Measurements from ENCODE around the gene STIMATE. TPM values are rescaled to one million over a fixed set of nuclear protein-coding genes. Genes with fewer than 3 reads are reported as not detected.

Gene STIMATE
- total and polyA plus RNA-seq, 9 of the 15 experiments (the other 6 are each of a cell fraction or from before 2014, with no cell fraction given): 0.14 to 7.7 (median 4.9) TPM

GRCh38 chr3:52890735-52891134, 6.6 kb downstream of the STIMATE start:
- Histone ChIP-seq H3K79me2 (ENCODE audit: control insufficient read depth, insufficient read depth, low read length) (no peaks in the 10 kb centered on the region), H3K9me3 (replicated peaks; ENCODE audit: control insufficient read depth, insufficient read depth, low read depth, low read length) (no peaks in the 10 kb centered on the region), H4K20me1 (replicated peaks; ENCODE audit: control insufficient read depth, insufficient read depth, low read length) (no peaks in the 10 kb centered on the region), H3K4me3 (no peak overlapping the region), H3K27me3 (ENCODE audit: control insufficient read depth in 2 of 2, insufficient read depth in 2 of 2, low read length in 2 of 2) (no peaks in the 10 kb centered on the region), H2AFZ (ENCODE audit: low read depth, low read length) (no peak overlapping the region), H3K36me3 (ENCODE audit: control insufficient read depth, insufficient read depth, low read length) (no peaks in the 10 kb centered on the region), H3K27ac (ENCODE audit: extremely low read depth, low read depth, low read length) (no peak overlapping the region), H3K4me1 (replicated peaks in 1 of 2; ENCODE audit: control insufficient read depth in 2 of 2, insufficient read depth in 2 of 2, low read length in 2 of 2) (no peaks in the 10 kb centered on the region; a peak in 2 of 5 replicates), H3K9ac (ENCODE audit: insufficient read depth in 1 of 2, low read depth in 2 of 2, low read length in 2 of 2) (no peak overlapping the region), H3K9me1 (ENCODE audit: control insufficient read depth, insufficient read depth, low read length) (no peaks in the 10 kb centered on the region), H3K4me2 (ENCODE audit: insufficient read depth, low read length) (no peak overlapping the region)
- DNase-seq (ENCODE audit: extremely low read depth in 1 of 4, low spot score in 3 of 4) (no peak), FAIRE-seq (no peak), ATAC-seq (no peak)
- in situ Hi-C loops (cut with MboI) (no loop called here), intact Hi-C loops (cut with micrococcal nuclease) (no loop called here)
- CTCF ChIA-PET (ENCODE audit: low intra/inter-chr PET ratio): no interaction called here
- 71% methylated on average over 4 of the region's 5 CpGs for WGBS (ENCODE audit: insufficient coverage, low coverage, missing lambda C conversion rate)
- POLR2A ChIA-PET: no interaction called here
- no TSS peak for BruUV-seq (replicated peaks)
- TF ChIP-seq WHSC1 (IDR thresholded peaks at IDR 0.05; ENCODE audit: low read length) (no peak), SRSF7 (optimal IDR thresholded peaks at IDR 0.05; ENCODE audit: low read depth, low read length) (no peak), ZNF699 (CRISPR knock-in tag; IDR thresholded peaks at IDR 0.05; ENCODE audit: insufficient replicate concordance) (no peak), ZBTB7A (IDR thresholded peaks at IDR 0.05; ENCODE audit: borderline replicate concordance, control insufficient read depth, low read depth, low read length) (no peak), TOE1 (IDR thresholded peaks at IDR 0.05; ENCODE audit: borderline replicate concordance) (no peak), TOE1 (CRISPR knock-in tag; IDR thresholded peaks at IDR 0.05; ENCODE audit: borderline replicate concordance, low read depth) (no peak), CBX1 (IDR thresholded peaks at IDR 0.05; ENCODE audit: low read depth) (no peak), ZNF354B (CRISPR knock-in tag; IDR thresholded peaks at IDR 0.05) (no peak), PURB (CRISPR knock-in tag; IDR thresholded peaks at IDR 0.05; ENCODE audit: low read depth) (no peak), KLF10 (CRISPR knock-in tag; IDR thresholded peaks at IDR 0.05) (no peak), TCF15 (CRISPR knock-in tag; IDR thresholded peaks at IDR 0.05) (no peak)

Data from K562 (cell line).